Activated CD4-positive, alpha-beta T cell treated with anti-CD3 and anti-CD28 coated beads, Interleukin-2, amount 10 ng/mL, durations not matched to agents 24 days and 14 days (primary cell): ENCODE measurements around the gene TAF11L8. TPM values are rescaled to one million over a fixed set of nuclear protein-coding genes. Genes with fewer than 3 reads are reported as not detected.
"Not testable (repeated sequence)": the region's sequence is repeated elsewhere in the genome, so short reads cannot be mapped to it uniquely, and the experiment has no call there.

Source experiments
- DNase-seq: peaks from one replicate; pipeline ENCODE4 v3.0.0; 2022
- H3K27ac Mint-ChIP-seq: one replicate; pipeline ENCODE4 v1.8.0; 2022; ENCODE audit warnings: mild to moderate bottlenecking, mixed read lengths
- H3K27me3 Mint-ChIP-seq: one replicate; pipeline ENCODE4 v1.8.0; 2022; ENCODE audit warnings: mixed read lengths
- H3K36me3 Mint-ChIP-seq: one replicate; pipeline ENCODE4 v1.8.0; 2022; ENCODE audit warnings: low read depth, mild to moderate bottlenecking, mixed read lengths
- H3K4me1 Mint-ChIP-seq: one replicate; pipeline ENCODE4 v1.8.0; 2021; ENCODE audit warnings: mixed read lengths
- H3K4me3 Mint-ChIP-seq: one replicate; pipeline ENCODE4 v1.8.0; 2022; ENCODE audit warnings: mild to moderate bottlenecking, moderate library complexity, mixed read lengths
- H3K9me3 Mint-ChIP-seq: one replicate; pipeline ENCODE4 v1.8.0; 2021; ENCODE audit warnings: mixed read lengths
- intact Hi-C: fragments of 100-400 bp; cut with micrococcal nuclease; formaldehyde crosslinking; loops from one replicate; pipeline ENCODE4 v1.15.1; 2023
- total RNA-seq: library from RNA; stranded (reverse); gene quantifications from 2 replicates; pipeline ENCODE4 v1.2.3, GENCODE V29; 2022

The TAF11L8 gene
- total RNA-seq: not detected in 2 replicates

- H3K4me1 Mint-ChIP-seq, H3K36me3 Mint-ChIP-seq, DNase-seq, H3K27ac Mint-ChIP-seq, H3K27me3 Mint-ChIP-seq, H3K9me3 Mint-ChIP-seq, intact Hi-C loops, H3K4me3 Mint-ChIP-seq: not testable (repeated sequence)
These were observed at the start of gene TAF11L8 for GRCh38 chr5:17590860-17591259. Gene TAF11L8 (minus strand): TSS chr5:17590960.

- Mint-ChIP-seq H3K9me3 (peaks cover 12% of the 10 kb centered on the region), H3K4me1 (no peaks in the 10 kb centered on the region), H3K27ac (no peak within 1 kb of the TSS), H3K4me3 (no peak within 1 kb of the TSS), H3K27me3 (no peaks in the 10 kb centered on the region), H3K36me3 (no peaks in the 10 kb centered on the region)
- intact Hi-C loops: no loop called here
- DNase-seq: no peak
These were observed 43.4 kb upstream of the TAF11L8 start, which contains the start of gene TAF11L14 for GRCh38 chr5:17634160-17634559. Gene TAF11L14 (plus strand): TSS chr5:17634460.

GRCh38 chr5:17631788-17632187 is 41.0 kb upstream of the TAF11L8 start, which contains the start of gene TAF11L13:
Gene TAF11L13 (plus strand): TSS chr5:17632088.
- H3K27me3 Mint-ChIP-seq, H3K27ac Mint-ChIP-seq, H3K4me3 Mint-ChIP-seq, DNase-seq, H3K4me1 Mint-ChIP-seq, H3K36me3 Mint-ChIP-seq, H3K9me3 Mint-ChIP-seq, intact Hi-C loops: not testable (repeated sequence)

- DNase-seq: no peak
- intact Hi-C loops: no loop called here
- Mint-ChIP-seq H3K4me3 (no peak overlapping the region), H3K27me3 (no peaks in the 10 kb centered on the region), H3K36me3 (no peaks in the 10 kb centered on the region), H3K4me1 (no peaks in the 10 kb centered on the region), H3K9me3 (peaks cover 6% of the 10 kb centered on the region), H3K27ac (no peak overlapping the region)
These were observed 34.9 kb upstream of the TAF11L8 start for GRCh38 chr5:17625686-17626085.

- Mint-ChIP-seq H3K4me1 (no peaks in the 10 kb centered on the region), H3K27me3 (no peaks in the 10 kb centered on the region), H3K9me3 (peaks cover 9% of the 10 kb centered on the region), H3K27ac (no peak overlapping the region), H3K36me3 (no peaks in the 10 kb centered on the region), H3K4me3 (no peak overlapping the region)
- intact Hi-C loops: no loop called here
- DNase-seq: no peak
These were observed 29.9 kb upstream of the TAF11L8 start for GRCh38 chr5:17620627-17621026.

- Mint-ChIP-seq H3K36me3 (no peaks in the 10 kb centered on the region), H3K27me3 (no peaks in the 10 kb centered on the region), H3K9me3 (peaks cover 9% of the 10 kb centered on the region), H3K4me3 (no peak overlapping the region), H3K4me1 (no peaks in the 10 kb centered on the region), H3K27ac (no peak overlapping the region)
- intact Hi-C loops: no loop called here
- DNase-seq: no peak
These were observed 28.6 kb upstream of the TAF11L8 start for GRCh38 chr5:17619354-17619753.

- Mint-ChIP-seq H3K4me3 (no peak overlapping the region), H3K27ac (no peak overlapping the region), H3K36me3 (no peaks in the 10 kb centered on the region), H3K4me1 (no peaks in the 10 kb centered on the region), H3K9me3 (no peaks in the 10 kb centered on the region), H3K27me3 (no peaks in the 10 kb centered on the region)
- DNase-seq: no peak
- intact Hi-C loops: no loop called here
These were observed 24.3 kb upstream of the TAF11L8 start for GRCh38 chr5:17614872-17615605.

- H3K4me1 Mint-ChIP-seq, H3K36me3 Mint-ChIP-seq, DNase-seq, H3K27ac Mint-ChIP-seq, intact Hi-C loops, H3K9me3 Mint-ChIP-seq, H3K27me3 Mint-ChIP-seq, H3K4me3 Mint-ChIP-seq: not testable (repeated sequence)
These were observed 19.3 kb upstream of the TAF11L8 start, which contains the start of gene TAF11L12 for GRCh38 chr5:17610092-17610491. Gene TAF11L12 (plus strand): TSS chr5:17610392.

- intact Hi-C loops, DNase-seq, H3K27ac Mint-ChIP-seq, H3K27me3 Mint-ChIP-seq, H3K36me3 Mint-ChIP-seq, H3K4me1 Mint-ChIP-seq, H3K4me3 Mint-ChIP-seq: not testable (repeated sequence)
- peaks cover 12% of the 10 kb centered on the region for H3K9me3 Mint-ChIP-seq
These were observed 16.7 kb upstream of the TAF11L8 start for GRCh38 chr5:17607461-17607860.

GRCh38 chr5:17604951-17605350 is 14.2 kb upstream of the TAF11L8 start:
- Mint-ChIP-seq H3K27me3 (no peaks in the 10 kb centered on the region), H3K9me3 (peaks cover 15% of the 10 kb centered on the region), H3K36me3 (no peaks in the 10 kb centered on the region), H3K4me1 (no peaks in the 10 kb centered on the region), H3K4me3 (no peak overlapping the region), H3K27ac (no peak overlapping the region)
- intact Hi-C loops: no loop called here
- peak; percentile 23 for DNase-seq

- H3K4me1 Mint-ChIP-seq, intact Hi-C loops, H3K27ac Mint-ChIP-seq, H3K36me3 Mint-ChIP-seq, H3K4me3 Mint-ChIP-seq, H3K27me3 Mint-ChIP-seq: not testable (repeated sequence)
- DNase-seq: peak; percentile 21
- H3K9me3 Mint-ChIP-seq: peaks cover 15% of the 10 kb centered on the region
These were observed 13.1 kb upstream of the TAF11L8 start, which contains the start of gene TAF11L11 for GRCh38 chr5:17603880-17604279. Gene TAF11L11 (plus strand): TSS chr5:17604183.

- intact Hi-C loops: not testable (repeated sequence)
These were observed 7.0 kb upstream of the TAF11L8 start, which contains the start of gene TAF11L10 for GRCh38 chr5:17597728-17598127. Gene TAF11L10 (minus strand): TSS chr5:17597828.

GRCh38 chr5:17594255-17594654 is 3.5 kb upstream of the TAF11L8 start, which contains the start of gene TAF11L9:
Gene TAF11L9 (minus strand): TSS chr5:17594394.
- H3K4me3 Mint-ChIP-seq, H3K27ac Mint-ChIP-seq, H3K27me3 Mint-ChIP-seq, H3K4me1 Mint-ChIP-seq, intact Hi-C loops, H3K36me3 Mint-ChIP-seq, H3K9me3 Mint-ChIP-seq: not testable (repeated sequence)
- peak; percentile 28 for DNase-seq

More at GRCh38 chr5:17597728-17598127, 7.0 kb upstream of the TAF11L8 start, which contains the start of gene TAF11L10:
- not testable (repeated sequence) for DNase-seq, H3K36me3 Mint-ChIP-seq, H3K27ac Mint-ChIP-seq, H3K4me3 Mint-ChIP-seq, H3K27me3 Mint-ChIP-seq, H3K9me3 Mint-ChIP-seq, H3K4me1 Mint-ChIP-seq

- H3K9me3 Mint-ChIP-seq, H3K27ac Mint-ChIP-seq, DNase-seq, H3K27me3 Mint-ChIP-seq, H3K4me3 Mint-ChIP-seq, intact Hi-C loops, H3K4me1 Mint-ChIP-seq, H3K36me3 Mint-ChIP-seq: not testable (repeated sequence)
These were observed 5.1 kb downstream of the TAF11L8 start, which contains the start of gene TAF11L7 for GRCh38 chr5:17585658-17586057. Gene TAF11L7 (minus strand): TSS chr5:17585758.
